ENCODE measurements around the gene NATD1. TPM values are rescaled to one million over a fixed set of nuclear protein-coding genes. Genes with fewer than 3 reads are reported as not detected.

NATD1 gene
- total RNA-seq, 4 donors from 2014 or later, result 2.4 to 5.1 (median 3.2) TPM

GRCh38 chr17:21278450-21279197, 25.4 kb upstream of the NATD1 start:
- H3K4me1 ChIP-seq, result peaks cover 11 to 63% (median 23%) of the 10 kb centered on the region in 3 donors
- H3K36me3 ChIP-seq, result no peaks in the 10 kb centered on the region
- no peak for DNase-seq
- H3K4me3 ChIP-seq, result no peak overlapping the region
- intact Hi-C loops (cut with DNase I), result no loop called here
- no peaks in the 10 kb centered on the region for H3K27me3 ChIP-seq
- no peak for TF ChIP-seq POLR2A (IDR thresholded peaks at IDR 0.05)
- TF ChIP-seq, protein P1, sequence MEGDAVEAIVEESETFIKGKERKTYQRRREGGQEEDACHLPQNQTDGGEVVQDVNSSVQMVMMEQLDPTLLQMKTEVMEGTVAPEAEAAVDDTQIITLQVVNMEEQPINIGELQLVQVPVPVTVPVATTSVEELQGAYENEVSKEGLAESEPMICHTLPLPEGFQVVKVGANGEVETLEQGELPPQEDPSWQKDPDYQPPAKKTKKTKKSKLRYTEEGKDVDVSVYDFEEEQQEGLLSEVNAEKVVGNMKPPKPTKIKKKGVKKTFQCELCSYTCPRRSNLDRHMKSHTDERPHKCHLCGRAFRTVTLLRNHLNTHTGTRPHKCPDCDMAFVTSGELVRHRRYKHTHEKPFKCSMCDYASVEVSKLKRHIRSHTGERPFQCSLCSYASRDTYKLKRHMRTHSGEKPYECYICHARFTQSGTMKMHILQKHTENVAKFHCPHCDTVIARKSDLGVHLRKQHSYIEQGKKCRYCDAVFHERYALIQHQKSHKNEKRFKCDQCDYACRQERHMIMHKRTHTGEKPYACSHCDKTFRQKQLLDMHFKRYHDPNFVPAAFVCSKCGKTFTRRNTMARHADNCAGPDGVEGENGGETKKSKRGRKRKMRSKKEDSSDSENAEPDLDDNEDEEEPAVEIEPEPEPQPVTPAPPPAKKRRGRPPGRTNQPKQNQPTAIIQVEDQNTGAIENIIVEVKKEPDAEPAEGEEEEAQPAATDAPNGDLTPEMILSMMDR (IDR thresholded peaks at IDR 0.05), result peak in 3 of 6 experiments; percentile 6 to 42 (median 9)
- H3K27ac ChIP-seq, result peak overlapping the region in 3 of 4 donors; percentile 22 to 45 (median 33)
- H3K9me3 ChIP-seq, result no peaks in the 10 kb centered on the region
- 41 to 60% methylated on average over 6 of the region's 8 CpGs for WGBS, 2 donors

DNA sequence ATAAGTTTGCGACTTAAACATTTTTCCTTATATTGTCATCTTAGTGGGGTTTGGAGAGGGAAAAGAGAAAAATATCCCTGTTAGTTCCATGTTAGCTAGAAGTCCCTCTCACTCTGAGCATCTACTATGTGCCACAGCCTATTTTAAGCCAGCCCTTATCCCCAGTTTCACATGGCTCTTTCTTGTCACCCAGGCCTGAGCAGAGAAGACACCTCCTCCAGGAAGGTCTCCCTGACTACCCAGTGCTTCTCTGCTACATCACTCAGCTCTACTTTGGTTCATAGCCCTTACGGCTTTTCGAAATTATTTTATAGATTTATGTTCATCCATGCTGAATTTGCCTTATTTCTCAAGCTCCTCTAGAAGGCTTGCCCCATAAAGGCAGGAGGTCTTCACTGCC, 24.1 kb upstream of the NATD1 start:
- H3K36me3 ChIP-seq, result no peaks in the 10 kb centered on the region
- WGBS, 2 donors, result 94% methylated on average over 3 of the region's 3 CpGs
- no peak for DNase-seq
- H3K4me1 ChIP-seq, result peaks cover 8 to 50% (median 19%) of the 10 kb centered on the region in 3 donors
- TF ChIP-seq, protein P1 (IDR thresholded peaks at IDR 0.05), result no peak
- no peak for TF ChIP-seq POLR2A (IDR thresholded peaks at IDR 0.05)
- H3K9me3 ChIP-seq, result no peaks in the 10 kb centered on the region
- intact Hi-C loops (cut with DNase I), result no loop called here
- no peaks in the 10 kb centered on the region for H3K27me3 ChIP-seq
- H3K4me3 ChIP-seq, result no peak overlapping the region
- H3K27ac ChIP-seq, result no peak overlapping the region

DNA sequence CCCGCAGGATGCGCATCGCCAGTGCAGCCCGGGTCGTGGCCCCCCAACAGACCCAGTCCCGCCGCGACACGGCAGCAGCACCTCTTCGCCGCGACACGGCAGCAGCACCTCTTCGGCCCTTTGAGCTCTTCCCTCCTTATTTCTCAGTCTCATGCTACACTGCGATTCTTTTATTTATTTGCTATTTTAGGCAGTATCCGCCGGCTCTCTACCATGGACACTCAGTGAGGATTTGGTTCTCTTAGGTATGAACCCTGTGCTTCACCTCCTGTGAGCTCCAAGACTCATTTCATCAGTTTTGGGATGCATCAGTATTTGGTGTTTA, 23.0 kb upstream of the NATD1 start:
- no peaks in the 10 kb centered on the region for H3K27me3 ChIP-seq
- H3K4me3 ChIP-seq, result peak overlapping the region; percentile 50 to 86 (median 64)
- H3K36me3 ChIP-seq, result no peaks in the 10 kb centered on the region
- H3K27ac ChIP-seq, result peak overlapping the region in 3 of 4 donors; percentile 69 to 79 (median 71)
- no peaks in the 10 kb centered on the region for H3K9me3 ChIP-seq
- WGBS, 2 donors, result 16 to 20% methylated on average over 8 to 11 of the region's 17 CpGs
- TF ChIP-seq, protein P1 (IDR thresholded peaks at IDR 0.05), result no peak
- TF ChIP-seq POLR2A (IDR thresholded peaks at IDR 0.05), result no peak
- peaks cover 8 to 45% (median 19%) of the 10 kb centered on the region in 3 donors for H3K4me1 ChIP-seq
- DNase-seq, result no peak
- intact Hi-C loops (cut with DNase I), result no loop called here

DNA sequence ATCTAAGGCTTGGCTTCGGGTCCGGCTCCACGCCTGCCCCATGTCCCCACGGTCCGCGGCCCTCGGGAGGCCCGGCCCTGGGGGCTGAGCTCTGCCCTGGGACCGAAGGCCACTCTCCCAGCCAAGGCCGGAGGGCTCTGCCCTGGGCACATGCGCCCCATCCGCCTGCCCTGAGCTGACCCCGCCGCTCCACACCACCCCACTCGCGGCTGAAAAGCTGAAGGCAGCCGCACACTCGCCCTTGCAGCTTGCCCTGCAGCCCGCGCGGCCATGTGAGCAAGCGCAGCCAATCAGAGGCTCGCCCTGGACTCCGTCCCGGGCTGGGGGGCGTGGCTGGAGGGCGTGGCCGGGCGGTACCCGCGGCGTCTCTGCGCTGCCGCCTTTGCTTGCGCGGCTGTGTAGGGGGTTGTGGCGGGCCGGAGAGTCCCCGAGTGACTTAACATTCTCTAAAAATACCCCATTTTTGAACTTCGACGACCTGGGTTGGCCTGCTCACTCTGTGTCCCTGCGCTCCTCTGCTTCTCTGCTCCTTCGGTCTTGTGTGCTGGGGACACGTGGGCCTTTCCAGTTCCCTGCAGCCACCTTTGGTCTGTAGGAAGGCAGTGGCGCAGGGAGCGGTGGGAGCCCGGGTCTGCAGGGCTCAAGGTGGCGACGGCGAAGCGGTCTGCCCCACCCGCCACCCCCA, 22.5 kb upstream of the NATD1 start:
- 0 to 3% methylated on average over 8 to 10 of the region's 52 CpGs for WGBS, 2 donors
- intact Hi-C loops (cut with DNase I), result no loop called here
- TF ChIP-seq, protein P1 (IDR thresholded peaks at IDR 0.05), result peak in 1 of 6 experiments; percentile 5
- peak in 2 of 4 donors; percentile 29 to 49 for TF ChIP-seq POLR2A (IDR thresholded peaks at IDR 0.05)
- H3K4me1 ChIP-seq, result peaks cover 8 to 45% (median 19%) of the 10 kb centered on the region in 3 donors
- no peaks in the 10 kb centered on the region for H3K9me3 ChIP-seq
- H3K36me3 ChIP-seq, result no peaks in the 10 kb centered on the region
- peak overlapping the region; percentile 50 to 86 (median 64) for H3K4me3 ChIP-seq
- H3K27me3 ChIP-seq, result no peaks in the 10 kb centered on the region
- no peak for DNase-seq
- peak overlapping the region; percentile 69 to 79 (median 74) for H3K27ac ChIP-seq

GRCh38 chr17:21275047-21275578, 21.9 kb upstream of the NATD1 start:
- no peak for TF ChIP-seq POLR2A (IDR thresholded peaks at IDR 0.05)
- TF ChIP-seq, protein P1 (IDR thresholded peaks at IDR 0.05), result no peak
- Histone ChIP-seq H3K27me3 (no peaks in the 10 kb centered on the region), H3K4me3 (peak overlapping the region; percentile 50 to 86 (median 64)), H3K9me3 (no peaks in the 10 kb centered on the region), H3K4me1 (peaks cover 8 to 42% (median 19%) of the 10 kb centered on the region in 3 donors), H3K36me3 (no peaks in the 10 kb centered on the region), H3K27ac (peak overlapping the region; percentile 69 to 79 (median 74))
- WGBS, 2 donors, result 30 to 43% methylated on average over 5 to 13 of the region's 20 CpGs
- no peak for DNase-seq
- intact Hi-C loops (cut with DNase I), result no loop called here
